Activated T-helper 17 cell treated with anti-CD3 and anti-CD28 coated beads, Interleukin-2, amount 50 U/mL, for 72 hours (primary cell): ENCODE results near the gene SPATA12. TPM values are rescaled to one million over a fixed set of nuclear protein-coding genes. Genes with fewer than 3 reads are reported as not detected.
A peak's percentile ranks its signal among the peaks of the same experiment; 100 is the strongest.
"Not testable (repeated sequence)": the region's sequence is repeated elsewhere in the genome, so short reads cannot be mapped to it uniquely, and the experiment has no call there.

Experiments used
- ATAC-seq: fragments of 150-1000 bp; cut with Tn5 transposase; replicated peaks from 2 replicates; pipeline ENCODE4 v1.10.0; 2021; ENCODE audit warnings: mild to moderate bottlenecking, moderate library complexity
- H3K27ac Mint-ChIP-seq: one replicate; pipeline ENCODE4 v1.8.0; 2022; ENCODE audit warnings: mixed read lengths
- H3K27me3 Mint-ChIP-seq: one replicate; pipeline ENCODE4 v1.8.0; 2022; ENCODE audit warnings: mixed read lengths
- H3K36me3 Mint-ChIP-seq: one replicate; pipeline ENCODE4 v1.8.0; 2022; ENCODE audit warnings: low read depth, mild to moderate bottlenecking, mixed read lengths
- H3K4me1 Mint-ChIP-seq: one replicate; pipeline ENCODE4 v1.8.0; 2022; ENCODE audit warnings: mixed read lengths
- H3K4me3 Mint-ChIP-seq: one replicate; pipeline ENCODE4 v1.8.0; 2022; ENCODE audit warnings: mild to moderate bottlenecking, mixed read lengths
- H3K9me3 Mint-ChIP-seq: one replicate; pipeline ENCODE4 v1.8.0; 2022; ENCODE audit warnings: mixed read lengths
- total RNA-seq, 2 donors: library from RNA; stranded (reverse); gene quantifications; one replicate each; pipeline ENCODE4 v1.2.3, GENCODE V29; 2022

The SPATA12 gene
- total RNA-seq, 2 donors from 2014 or later: not detected

- not testable (repeated sequence) for H3K4me3 Mint-ChIP-seq, H3K9me3 Mint-ChIP-seq, H3K4me1 Mint-ChIP-seq, H3K27me3 Mint-ChIP-seq, H3K27ac Mint-ChIP-seq, ATAC-seq, H3K36me3 Mint-ChIP-seq
Measured at GRCh38 chr3:57083266-57083995, 23.0 kb downstream of the SPATA12 start.

- no peaks in the 10 kb centered on the region for H3K36me3 Mint-ChIP-seq
- no peaks in the 10 kb centered on the region for H3K4me1 Mint-ChIP-seq
- no peaks in the 10 kb centered on the region for H3K9me3 Mint-ChIP-seq
- no peak overlapping the region for H3K27ac Mint-ChIP-seq
- no peak for ATAC-seq
- H3K4me3 Mint-ChIP-seq: no peak overlapping the region
- H3K27me3 Mint-ChIP-seq: peaks cover 8% of the 10 kb centered on the region
Measured at GRCh38 chr3:57085211-57085610, 24.7 kb downstream of the SPATA12 start.

GRCh38 chr3:57086201-57086600, 25.7 kb downstream of the SPATA12 start:
- Mint-ChIP-seq H3K27me3 (peaks cover 3% of the 10 kb centered on the region), H3K4me1 (no peaks in the 10 kb centered on the region), H3K36me3 (no peaks in the 10 kb centered on the region), H3K27ac (no peak overlapping the region), H3K4me3 (no peak overlapping the region), H3K9me3 (no peaks in the 10 kb centered on the region)
- no peak for ATAC-seq

- H3K4me1 Mint-ChIP-seq: no peaks in the 10 kb centered on the region
- ATAC-seq: no peak
- no peak overlapping the region for H3K4me3 Mint-ChIP-seq
Measured at GRCh38 chr3:57087361-57088092, 27.1 kb downstream of the SPATA12 start.

GRCh38 chr3:57088503-57088902, 28.0 kb downstream of the SPATA12 start:
- no peak for ATAC-seq
- no peak overlapping the region for H3K4me3 Mint-ChIP-seq
- no peaks in the 10 kb centered on the region for H3K4me1 Mint-ChIP-seq
- H3K27ac Mint-ChIP-seq: no peak overlapping the region
- H3K9me3 Mint-ChIP-seq: no peaks in the 10 kb centered on the region
- no peaks in the 10 kb centered on the region for H3K36me3 Mint-ChIP-seq
- peaks cover 6% of the 10 kb centered on the region for H3K27me3 Mint-ChIP-seq

More at GRCh38 chr3:57087361-57088092, 27.1 kb downstream of the SPATA12 start:
- H3K27ac Mint-ChIP-seq: no peak overlapping the region
- H3K27me3 Mint-ChIP-seq: peaks cover 6% of the 10 kb centered on the region
- H3K9me3 Mint-ChIP-seq: no peaks in the 10 kb centered on the region
- no peaks in the 10 kb centered on the region for H3K36me3 Mint-ChIP-seq

- peaks cover 6% of the 10 kb centered on the region for H3K27me3 Mint-ChIP-seq
Measured at GRCh38 chr3:57089043-57089442, 28.6 kb downstream of the SPATA12 start.

GRCh38 chr3:57091521-57092273, 31.2 kb downstream of the SPATA12 start:
- H3K27ac Mint-ChIP-seq: no peak overlapping the region
- peaks cover 6% of the 10 kb centered on the region for H3K27me3 Mint-ChIP-seq
- H3K36me3 Mint-ChIP-seq: no peaks in the 10 kb centered on the region

More at GRCh38 chr3:57089043-57089442, 28.6 kb downstream of the SPATA12 start:
- Mint-ChIP-seq H3K4me1 (no peaks in the 10 kb centered on the region), H3K4me3 (no peak overlapping the region), H3K9me3 (no peaks in the 10 kb centered on the region), H3K27ac (no peak overlapping the region), H3K36me3 (no peaks in the 10 kb centered on the region)
- ATAC-seq: no peak

GRCh38 chr3:57093489-57093888, 33.0 kb downstream of the SPATA12 start:
- Mint-ChIP-seq H3K27ac (no peak overlapping the region), H3K36me3 (no peaks in the 10 kb centered on the region)
- ATAC-seq: no peak

More at GRCh38 chr3:57091521-57092273, 31.2 kb downstream of the SPATA12 start:
- Mint-ChIP-seq H3K4me3 (no peak overlapping the region), H3K4me1 (no peaks in the 10 kb centered on the region), H3K9me3 (no peaks in the 10 kb centered on the region)
- no peak for ATAC-seq

GRCh38 chr3:57093971-57094535, 33.6 kb downstream of the SPATA12 start:
- no peaks in the 10 kb centered on the region for H3K36me3 Mint-ChIP-seq
- H3K27me3 Mint-ChIP-seq: peaks cover 3% of the 10 kb centered on the region
- H3K4me1 Mint-ChIP-seq: no peaks in the 10 kb centered on the region
- H3K27ac Mint-ChIP-seq: no peak overlapping the region
- H3K4me3 Mint-ChIP-seq: no peak overlapping the region
- no peak for ATAC-seq
- H3K9me3 Mint-ChIP-seq: no peaks in the 10 kb centered on the region

More at GRCh38 chr3:57093489-57093888, 33.0 kb downstream of the SPATA12 start:
- H3K4me3 Mint-ChIP-seq: no peak overlapping the region
- H3K27me3 Mint-ChIP-seq: peaks cover 5% of the 10 kb centered on the region
- no peaks in the 10 kb centered on the region for H3K4me1 Mint-ChIP-seq
- no peaks in the 10 kb centered on the region for H3K9me3 Mint-ChIP-seq

- no peak overlapping the region for H3K27ac Mint-ChIP-seq
- no peaks in the 10 kb centered on the region for H3K9me3 Mint-ChIP-seq
- H3K4me3 Mint-ChIP-seq: no peak overlapping the region
- H3K36me3 Mint-ChIP-seq: no peaks in the 10 kb centered on the region
- H3K4me1 Mint-ChIP-seq: no peaks in the 10 kb centered on the region
- ATAC-seq: no peak
- H3K27me3 Mint-ChIP-seq: peaks cover 3% of the 10 kb centered on the region
Measured at GRCh38 chr3:57094575-57094974, 34.1 kb downstream of the SPATA12 start.

GRCh38 chr3:57095363-57095762, 34.9 kb downstream of the SPATA12 start:
- peaks cover 3% of the 10 kb centered on the region for H3K27me3 Mint-ChIP-seq
- no peak overlapping the region for H3K27ac Mint-ChIP-seq
- ATAC-seq: no peak

GRCh38 chr3:57097536-57097935, 37.1 kb downstream of the SPATA12 start:
- H3K4me3 Mint-ChIP-seq: no peak overlapping the region
- H3K36me3 Mint-ChIP-seq: no peaks in the 10 kb centered on the region
- H3K4me1 Mint-ChIP-seq: no peaks in the 10 kb centered on the region
- no peak for ATAC-seq
- no peaks in the 10 kb centered on the region for H3K9me3 Mint-ChIP-seq
- no peak overlapping the region for H3K27ac Mint-ChIP-seq
- H3K27me3 Mint-ChIP-seq: no peaks in the 10 kb centered on the region

More at GRCh38 chr3:57095363-57095762, 34.9 kb downstream of the SPATA12 start:
- Mint-ChIP-seq H3K4me1 (no peaks in the 10 kb centered on the region), H3K36me3 (no peaks in the 10 kb centered on the region), H3K4me3 (no peak overlapping the region), H3K9me3 (no peaks in the 10 kb centered on the region)

GRCh38 chr3:57098418-57099310, 38.2 kb downstream of the SPATA12 start:
- no peaks in the 10 kb centered on the region for H3K36me3 Mint-ChIP-seq
- ATAC-seq: peak; percentile 16
- H3K4me3 Mint-ChIP-seq: no peak overlapping the region
- no peaks in the 10 kb centered on the region for H3K4me1 Mint-ChIP-seq
- no peaks in the 10 kb centered on the region for H3K9me3 Mint-ChIP-seq
- no peak overlapping the region for H3K27ac Mint-ChIP-seq
- no peaks in the 10 kb centered on the region for H3K27me3 Mint-ChIP-seq
